A549 treated with AZD2906 at 1 μM for 4 hours (cell line): Measurements from ENCODE around the gene ADAMTS12. TPM values are rescaled to one million over a fixed set of nuclear protein-coding genes. Genes with fewer than 3 reads are reported as not detected.

Source experiments
- total RNA-seq: library from RNA; stranded (reverse); fragments of 200-300 nt; extraction: Qiagen RNA extraction; gene quantifications from 5 replicates; pipeline ENCODE4 v1.2.3, GENCODE V29; 2022

ADAMTS12 gene, protein sequence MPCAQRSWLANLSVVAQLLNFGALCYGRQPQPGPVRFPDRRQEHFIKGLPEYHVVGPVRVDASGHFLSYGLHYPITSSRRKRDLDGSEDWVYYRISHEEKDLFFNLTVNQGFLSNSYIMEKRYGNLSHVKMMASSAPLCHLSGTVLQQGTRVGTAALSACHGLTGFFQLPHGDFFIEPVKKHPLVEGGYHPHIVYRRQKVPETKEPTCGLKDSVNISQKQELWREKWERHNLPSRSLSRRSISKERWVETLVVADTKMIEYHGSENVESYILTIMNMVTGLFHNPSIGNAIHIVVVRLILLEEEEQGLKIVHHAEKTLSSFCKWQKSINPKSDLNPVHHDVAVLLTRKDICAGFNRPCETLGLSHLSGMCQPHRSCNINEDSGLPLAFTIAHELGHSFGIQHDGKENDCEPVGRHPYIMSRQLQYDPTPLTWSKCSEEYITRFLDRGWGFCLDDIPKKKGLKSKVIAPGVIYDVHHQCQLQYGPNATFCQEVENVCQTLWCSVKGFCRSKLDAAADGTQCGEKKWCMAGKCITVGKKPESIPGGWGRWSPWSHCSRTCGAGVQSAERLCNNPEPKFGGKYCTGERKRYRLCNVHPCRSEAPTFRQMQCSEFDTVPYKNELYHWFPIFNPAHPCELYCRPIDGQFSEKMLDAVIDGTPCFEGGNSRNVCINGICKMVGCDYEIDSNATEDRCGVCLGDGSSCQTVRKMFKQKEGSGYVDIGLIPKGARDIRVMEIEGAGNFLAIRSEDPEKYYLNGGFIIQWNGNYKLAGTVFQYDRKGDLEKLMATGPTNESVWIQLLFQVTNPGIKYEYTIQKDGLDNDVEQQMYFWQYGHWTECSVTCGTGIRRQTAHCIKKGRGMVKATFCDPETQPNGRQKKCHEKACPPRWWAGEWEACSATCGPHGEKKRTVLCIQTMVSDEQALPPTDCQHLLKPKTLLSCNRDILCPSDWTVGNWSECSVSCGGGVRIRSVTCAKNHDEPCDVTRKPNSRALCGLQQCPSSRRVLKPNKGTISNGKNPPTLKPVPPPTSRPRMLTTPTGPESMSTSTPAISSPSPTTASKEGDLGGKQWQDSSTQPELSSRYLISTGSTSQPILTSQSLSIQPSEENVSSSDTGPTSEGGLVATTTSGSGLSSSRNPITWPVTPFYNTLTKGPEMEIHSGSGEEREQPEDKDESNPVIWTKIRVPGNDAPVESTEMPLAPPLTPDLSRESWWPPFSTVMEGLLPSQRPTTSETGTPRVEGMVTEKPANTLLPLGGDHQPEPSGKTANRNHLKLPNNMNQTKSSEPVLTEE (N-terminal part only)
- total RNA-seq: 5.5 to 7.2 TPM (median 7.0 TPM) in 5 replicates

DNA sequence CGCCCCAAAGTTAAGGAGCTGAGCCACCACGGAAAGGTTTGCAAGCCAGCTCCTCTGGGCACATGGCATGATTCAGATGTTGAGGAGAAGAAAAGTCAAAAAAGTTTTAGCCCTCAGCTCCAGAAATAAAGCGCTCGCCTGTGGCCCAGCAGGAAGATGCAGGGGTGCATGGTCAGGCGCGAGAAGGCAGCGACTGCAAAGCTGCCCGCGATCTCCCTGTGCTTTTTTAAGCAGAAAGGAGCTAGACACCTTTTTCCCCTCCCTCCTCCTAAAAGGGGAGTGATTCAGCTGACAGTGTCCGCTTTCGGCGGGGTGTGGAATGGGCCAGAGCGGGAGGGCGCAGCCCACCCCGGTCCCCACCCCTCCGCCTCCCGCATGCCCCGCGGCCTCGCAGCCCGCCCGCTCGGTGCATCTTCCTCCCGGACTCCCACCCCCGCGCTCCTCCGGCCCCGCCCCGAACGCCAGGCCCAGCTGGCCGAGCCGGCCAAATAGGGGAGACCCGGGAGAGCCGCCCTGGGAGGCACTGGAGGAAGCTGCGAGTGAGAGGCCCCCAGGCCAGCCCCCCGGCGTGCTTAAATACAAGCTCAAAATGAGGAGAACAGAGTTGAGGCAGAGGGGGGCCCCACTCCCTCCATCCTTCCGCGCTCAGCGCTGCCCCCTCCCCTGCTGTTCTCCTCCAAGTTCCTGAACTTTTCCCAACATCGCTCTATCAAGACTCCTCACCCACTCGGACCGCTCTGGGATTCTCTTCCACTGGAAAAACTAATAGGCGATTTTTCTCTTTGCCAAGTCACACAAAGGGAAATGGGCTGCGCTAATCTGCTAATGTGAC lies at the start of gene ADAMTS12:
Gene ADAMTS12, minus strand, starts transcription at position 203 of the 832 bp plus-strand sequence. Its CDS starts 134 bp downstream, at position 69.

DNA sequence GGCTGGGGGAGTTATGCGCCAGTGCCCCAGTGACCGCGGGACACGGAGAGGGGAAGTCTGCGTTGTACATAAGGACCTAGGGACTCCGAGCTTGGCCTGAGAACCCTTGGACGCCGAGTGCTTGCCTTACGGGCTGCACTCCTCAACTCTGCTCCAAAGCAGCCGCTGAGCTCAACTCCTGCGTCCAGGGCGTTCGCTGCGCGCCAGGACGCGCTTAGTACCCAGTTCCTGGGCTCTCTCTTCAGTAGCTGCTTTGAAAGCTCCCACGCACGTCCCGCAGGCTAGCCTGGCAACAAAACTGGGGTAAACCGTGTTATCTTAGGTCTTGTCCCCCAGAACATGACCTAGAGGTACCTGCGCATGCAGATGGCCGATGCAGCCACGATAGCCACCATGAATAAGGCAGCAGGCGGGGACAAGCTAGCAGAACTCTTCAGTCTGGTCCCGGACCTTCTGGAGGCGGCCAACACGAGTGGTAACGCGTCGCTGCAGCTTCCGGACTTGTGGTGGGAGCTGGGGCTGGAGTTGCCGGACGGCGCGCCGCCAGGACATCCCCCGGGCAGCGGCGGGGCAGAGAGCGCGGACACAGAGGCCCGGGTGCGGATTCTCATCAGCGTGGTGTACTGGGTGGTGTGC lies 44.7 kb upstream of the ADAMTS12 start, which contains the start of gene RXFP3:
Gene RXFP3, plus strand, starts transcription at position 6 of the 636 bp plus-strand sequence. Its CDS starts 355 bp downstream, at position 361.

Other genes with a start within 250 kb of the ADAMTS12 start
- gene RXFP3, start 44.4 kb upstream of the ADAMTS12 start, total RNA-seq: not detected in 5 replicates
- not detected in 5 replicates for gene SLC45A2, start 92.7 kb upstream of the ADAMTS12 start, total RNA-seq
- gene AMACR, start 116.1 kb upstream of the ADAMTS12 start, total RNA-seq: 14.1 to 17.7 TPM (median 15.9 TPM) in 5 replicates
- gene C1QTNF3, start 151.2 kb upstream of the ADAMTS12 start, total RNA-seq: 0.11 to 0.20 TPM (median 0.18 TPM) in 5 replicates